Endothelial cell of umbilical vein (primary cell): Measurements from ENCODE around the gene CAMSAP3. TPM values are rescaled to one million over a fixed set of nuclear protein-coding genes. Genes with fewer than 3 reads are reported as not detected.

Experiments used
- BruUV-seq: library from RNA; stranded (reverse); fragments of 400-500 nt; replicated peaks from 2 replicates; lab custom pipeline; 2021; lab: Mats Ljungman, UMichigan
- CTCF ChIA-PET: fragments of 300-600, 350-600 bp; sonication (Branson Sonifier 250); formaldehyde crosslinking; loops from one replicate; lab custom pipeline; 2021; ENCODE audit warnings: antibody characterized with exemption, inconsistent platforms; lab: Charles Lee
- POLR2A ChIA-PET: fragments of 300-600, 350-600 bp; sonication (Branson Sonifier 250); formaldehyde crosslinking; loops from one replicate; lab custom pipeline; 2021; ENCODE audit warnings: antibody characterized with exemption, inconsistent platforms; lab: Charles Lee
- DNase-seq: peaks from one replicate; pipeline ENCODE4 v3.0.0-alpha.2; 2011; ENCODE audit warnings: low read depth, low spot score
- FAIRE-seq: peaks from 2 replicates; lab custom pipeline; 2011; peaks lifted over from hg19 to GRCh38; lab: Jason Lieb, UNC
- H2AFZ ChIP-seq: 2 replicates; pipeline ENCODE4 v1.6.0; 2012; ENCODE audit warnings: low read depth, low read length, control low read depth, inconsistent platforms
- H3K27ac ChIP-seq: 2 replicates; pipeline ENCODE4 v1.5.1; 2011; ENCODE audit warnings: low read depth, mild to moderate bottlenecking, control low read depth, low read length, moderate library complexity; ENCODE audit not compliant: insufficient read depth
- H3K27me3 ChIP-seq, 2 experiments: 2 replicates each; pipeline versions ENCODE4 v1.6.0 to v1.6.1; 2011; ENCODE audit warnings: low read length in 2 of 2, mixed read lengths in 1 of 2; ENCODE audit not compliant: control insufficient read depth in 2 of 2, insufficient read depth in 2 of 2
- H3K36me3 ChIP-seq, 2 experiments: 2 replicates in 1 of 2; 3 replicates in 1 of 2; pipeline ENCODE4 v1.5.1; 2011; ENCODE audit warnings: low read length in 2 of 2, mild to moderate bottlenecking in 1 of 2, moderate library complexity in 1 of 2; ENCODE audit not compliant: control insufficient read depth in 2 of 2, insufficient read depth in 2 of 2; ENCODE audit errors: extremely low read depth in 1 of 2
- H3K4me1 ChIP-seq: 3 replicates; pipeline ENCODE4 v1.5.1; 2011; ENCODE audit warnings: mild to moderate bottlenecking, low read length; ENCODE audit not compliant: control insufficient read depth, insufficient read depth; ENCODE audit errors: extremely low read depth
- H3K4me2 ChIP-seq: 2 replicates; pipeline ENCODE4 v1.6.1; 2011; ENCODE audit warnings: low read length, control low read depth, mixed read lengths; ENCODE audit not compliant: insufficient read depth
- H3K4me3 ChIP-seq, 3 experiments: fragments of 200-600 bp in 1 of 3; sonication (generic), shearing (Covaris generic) in 1 of 3; replicated peaks in 1 of 3; 2 replicates each; pipeline ENCODE4 v1.5.1; 2011 to 2016; ENCODE audit warnings: control low read depth in 3 of 3, low read length in 3 of 3, mild to moderate bottlenecking in 2 of 3, inconsistent platforms in 1 of 3, low read depth in 1 of 3, moderate library complexity in 1 of 3; ENCODE audit not compliant: insufficient read depth in 1 of 3
- H3K79me2 ChIP-seq: 2 replicates; pipeline ENCODE4 v1.6.0; 2012; ENCODE audit warnings: low read length, inconsistent platforms; ENCODE audit not compliant: control insufficient read depth, insufficient read depth
- H3K9ac ChIP-seq: replicated peaks from 2 replicates; pipeline ENCODE3; 2011; ENCODE audit warnings: low read length, control low read depth; ENCODE audit not compliant: insufficient read depth; ENCODE audit errors: extremely low read depth
- H3K9me1 ChIP-seq: replicated peaks from 3 replicates; pipeline ENCODE4 v1.6.0; 2011; ENCODE audit warnings: mild to moderate bottlenecking, low read length; ENCODE audit not compliant: control insufficient read depth, insufficient read depth; ENCODE audit errors: extremely low read depth
- H3K9me3 ChIP-seq: replicated peaks from 2 replicates; pipeline ENCODE4 v1.5.1; 2012; ENCODE audit warnings: low read length, inconsistent platforms; ENCODE audit not compliant: control insufficient read depth, insufficient read depth
- H4K20me1 ChIP-seq: replicated peaks from 2 replicates; pipeline ENCODE3; 2011; ENCODE audit warnings: mild to moderate bottlenecking, low read length; ENCODE audit not compliant: control insufficient read depth, insufficient read depth; ENCODE audit errors: extremely low read depth
- CTCF ChIP-seq, 2 donors: IDR thresholded peaks; 1 replicate in 1 of 2; 2 replicates in 1 of 2; pipeline ENCODE4 v1.5.1; 2011; ENCODE audit warnings: low read length in 2 of 2, mild to moderate bottlenecking in 2 of 2, moderate library complexity in 2 of 2, control low read depth in 1 of 2, inconsistent platforms in 1 of 2, low read depth in 1 of 2; ENCODE audit not compliant: insufficient read depth in 1 of 2; ENCODE audit errors: extremely low read depth in 1 of 2
- EZH2 ChIP-seq: IDR thresholded peaks from 2 replicates; pipeline ENCODE4 v1.6.1; 2012; ENCODE audit warnings: borderline replicate concordance, low read depth, mild to moderate bottlenecking, moderate library complexity, low read length, inconsistent platforms; ENCODE audit not compliant: severe bottlenecking
- FOS ChIP-seq: IDR thresholded peaks from 2 replicates; pipeline ENCODE4 v1.6.1; 2011; ENCODE audit warnings: mild to moderate bottlenecking, low read length, moderate library complexity, borderline replicate concordance; ENCODE audit not compliant: insufficient read depth
- GATA2 ChIP-seq: IDR thresholded peaks from 2 replicates; pipeline ENCODE4 v1.7.0; 2011; ENCODE audit warnings: low read depth, mild to moderate bottlenecking, moderate library complexity, mixed read lengths, low read length; ENCODE audit not compliant: insufficient read length, insufficient read depth
- JUN ChIP-seq: IDR thresholded peaks from 2 replicates; pipeline ENCODE4 v1.6.1; 2011; ENCODE audit warnings: borderline replicate concordance, low read depth; ENCODE audit not compliant: insufficient read length, insufficient read depth
- MAX ChIP-seq: IDR thresholded peaks from 2 replicates; pipeline ENCODE4 v1.6.1; 2011; ENCODE audit not compliant: insufficient read depth, insufficient read length
- MYC ChIP-seq: IDR thresholded peaks from one replicate; pipeline ENCODE4 v1.6.1; 2011; ENCODE audit warnings: mild to moderate bottlenecking, low read depth, low read length
- POLR2A ChIP-seq: IDR thresholded peaks from 2 replicates; pipeline ENCODE4 v1.6.1; 2012; ENCODE audit warnings: low read depth, mild to moderate bottlenecking, control low read depth, low read length
- POLR2AphosphoS5 ChIP-seq: IDR thresholded peaks from 2 replicates; pipeline ENCODE4 v1.6.1; 2012; ENCODE audit warnings: low read depth, mild to moderate bottlenecking, control low read depth, low read length, moderate library complexity; ENCODE audit not compliant: insufficient read depth
- dilution Hi-C: fragments of 300-500 bp; cut with MboI; formaldehyde crosslinking; loops from one replicate; pipeline ENCODE4 v1.15.0; 2019; ENCODE audit warnings: low sequenced_read_pairs; ENCODE audit not compliant: extremely low pct_ligation_motif_present
- intact Hi-C: fragments of 100-400 bp; cut with micrococcal nuclease; formaldehyde crosslinking; loops from one replicate; pipeline ENCODE4 v1.10.0; 2022
- polyA plus RNA-seq, 4 experiments: library from polyadenylated mRNA; depleted of rRNA in 3 of 4; stranded (reverse) in 3 of 4; unstranded in 1 of 4; fragments of >200 nt; gene quantifications; 2 replicates each; pipeline versions ENCODE4 v1.2.1 to v1.2.3, GENCODE V29; 2011 to 2012; ENCODE audit warnings: missing spikeins in 1 of 4
- total RNA-seq: library from RNA; stranded (reverse); gene quantifications from 2 replicates; pipeline ENCODE4 v1.2.3, GENCODE V29; 2021

The CAMSAP3 gene
- total and polyA plus RNA-seq, 2 donors (not counting 3 experiments of a cell fraction or from before 2014, with no cell fraction given): 0.11 to 0.22 TPM

- CTCF ChIA-PET: interaction anchor here (0.6 kb wide), 1 partner anchor 638 kb away, joined by 3 read pairs; no protein-coding TSS in a partner anchor
- POLR2A ChIA-PET: interaction anchor here (0.6 kb wide), 1 partner anchor 500 kb away, joined by 3 read pairs; no protein-coding TSS in a partner anchor
These were observed 6.7 kb downstream of the CAMSAP3 start for GRCh38 chr19:7602240-7602934.

More at GRCh38 chr19:7602240-7602934, 6.7 kb downstream of the CAMSAP3 start:
- H3K27me3 ChIP-seq: peaks cover 5 to 7% of the 10 kb centered on the region in 2 experiments
- H3K4me3 ChIP-seq: no peak overlapping the region
- BruUV-seq: no TSS peak
- no peak overlapping the region for H2AFZ ChIP-seq
- no peaks in the 10 kb centered on the region for H3K9me1 ChIP-seq
- no peaks in the 10 kb centered on the region for H3K36me3 ChIP-seq
- DNase-seq: no peak
- no peaks in the 10 kb centered on the region for H3K79me2 ChIP-seq
- H3K9me3 ChIP-seq: no peaks in the 10 kb centered on the region
- H3K4me1 ChIP-seq: no peaks in the 10 kb centered on the region
- no peak overlapping the region for H3K27ac ChIP-seq
- no peak overlapping the region for H3K9ac ChIP-seq
- FAIRE-seq: no peak
- TF ChIP-seq GATA2 (no peak), POLR2AphosphoS5 (no peak), MYC (no peak), MAX (no peak), POLR2A (no peak), EZH2 (no peak), JUN (no peak), FOS (no peak), CTCF (IDR thresholded peaks at IDR 0.05; ENCODE audit: extremely low read depth in 1 of 2, insufficient read depth in 1 of 2, low read depth in 1 of 2, low read length in 2 of 2) (no peak)
- no peaks in the 10 kb centered on the region for H4K20me1 ChIP-seq
- intact Hi-C loops (no loop called here), dilution Hi-C loops (no loop called here)
- H3K4me2 ChIP-seq: no peak overlapping the region
